Activated CD8-positive, alpha-beta memory T cell treated with anti-CD3 and anti-CD28 coated beads, Interleukin-2, amount 50 U/mL, for 24 hours (primary cell): Measurements from ENCODE around the gene PODNL1.
"Not testable (repeated sequence)": the region's sequence is repeated elsewhere in the genome, so short reads cannot be mapped to it uniquely, and the experiment has no call there.

Experiments
- DNase-seq: peaks from one replicate; pipeline ENCODE4 v3.0.0-alpha.2; 2020; ENCODE audit errors: extremely low read depth

Gene PODNL1

DNA sequence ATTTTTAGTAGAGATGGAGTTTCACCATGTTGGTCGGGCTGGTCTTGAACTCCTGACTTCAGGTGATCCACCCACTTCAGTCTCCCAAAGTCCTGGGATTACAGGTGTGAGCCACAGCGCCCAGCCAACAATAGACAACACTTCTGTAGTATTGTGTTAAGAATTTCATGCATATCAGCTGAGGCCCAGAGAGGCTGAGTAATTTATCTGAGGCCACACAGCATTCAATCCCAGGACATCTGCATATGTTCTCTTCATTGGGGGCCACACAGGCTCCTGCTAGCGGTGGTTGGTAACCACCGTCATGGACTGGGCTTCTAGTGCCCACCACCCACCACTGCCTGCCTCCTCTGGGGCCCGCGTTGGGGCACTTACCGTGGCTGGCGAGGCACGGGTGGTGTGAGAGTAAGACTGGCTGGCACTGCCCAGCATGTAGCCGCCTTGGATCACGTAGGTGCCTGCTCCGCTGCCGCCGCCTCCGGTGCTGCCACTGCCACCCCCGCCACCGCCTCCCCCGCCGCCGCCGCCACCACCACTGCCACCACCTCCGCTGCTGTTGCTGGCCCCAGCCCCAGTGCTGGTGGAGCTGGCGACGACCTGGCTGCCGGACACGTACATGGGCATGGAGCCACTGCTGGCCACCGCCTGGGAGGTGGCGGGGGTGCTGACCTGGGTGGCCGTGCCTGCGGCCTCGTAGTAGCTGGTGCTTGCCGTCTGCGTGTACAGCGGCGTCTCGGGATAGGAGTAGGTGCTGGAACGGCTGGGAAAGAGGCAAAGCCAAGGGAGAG lies 34.3 kb upstream of the PODNL1 start:
- DNase-seq, result no peak

DNA sequence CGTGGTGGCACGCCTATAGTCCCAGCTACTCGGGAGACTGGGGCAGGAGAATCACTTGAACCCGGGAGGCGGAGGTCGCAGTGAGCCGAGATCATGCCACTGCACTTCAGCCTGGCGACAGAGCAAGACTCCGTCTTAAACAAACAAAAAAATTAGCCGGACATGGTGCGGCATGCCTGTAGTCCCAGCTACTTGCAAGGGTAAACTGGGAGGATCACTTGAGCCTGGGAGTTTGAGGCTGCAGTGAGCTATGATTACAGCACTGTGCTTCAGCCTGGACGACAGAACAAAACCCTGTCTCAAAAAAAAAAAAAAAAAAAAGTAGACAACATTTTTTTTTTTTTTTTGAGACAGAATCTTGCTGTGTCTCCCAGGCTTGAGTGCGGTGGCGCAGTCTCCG lies 33.7 kb upstream of the PODNL1 start:
- DNase-seq, result not testable (repeated sequence)

DNA sequence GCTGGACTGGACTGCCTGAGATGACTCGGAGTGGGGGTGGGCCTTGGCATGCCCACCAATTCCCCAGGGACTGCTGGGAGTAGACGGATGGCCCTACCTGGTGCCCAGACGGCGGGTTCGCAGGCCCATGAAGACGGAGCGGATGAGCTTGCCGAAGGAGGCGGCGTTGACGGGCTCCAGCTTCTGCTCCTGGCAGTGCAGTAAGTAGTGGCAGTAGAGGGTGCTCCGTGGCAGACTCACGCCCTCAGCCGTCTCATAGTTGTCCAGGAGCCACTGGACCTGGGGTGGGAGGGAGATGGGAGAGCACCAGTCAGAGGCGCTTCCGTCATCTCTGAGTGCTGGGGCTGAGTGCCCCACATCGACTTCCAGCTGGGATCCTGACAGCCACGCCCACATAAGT lies 31.7 kb upstream of the PODNL1 start:
- DNase-seq, result no peak

DNA sequence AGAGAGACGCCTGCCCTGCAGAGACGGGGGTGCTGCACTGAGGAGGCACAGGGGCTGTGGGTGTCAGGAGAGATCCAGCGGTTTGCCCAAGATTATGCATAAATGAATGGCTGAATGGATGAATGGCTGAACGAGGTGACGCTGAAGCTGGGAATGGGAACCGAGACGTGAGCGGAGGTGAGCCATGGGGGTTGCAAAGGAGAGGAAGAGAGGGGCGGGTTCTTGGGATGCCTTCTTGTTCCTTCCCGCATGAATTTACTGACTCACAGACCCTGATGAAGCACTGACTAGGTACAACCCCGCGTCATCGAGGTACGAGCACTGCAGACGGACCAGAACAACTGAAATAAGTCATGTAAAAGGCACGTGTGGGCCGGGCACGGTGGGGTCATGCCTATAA lies 30.8 kb upstream of the PODNL1 start:
- no peak for DNase-seq

DNA sequence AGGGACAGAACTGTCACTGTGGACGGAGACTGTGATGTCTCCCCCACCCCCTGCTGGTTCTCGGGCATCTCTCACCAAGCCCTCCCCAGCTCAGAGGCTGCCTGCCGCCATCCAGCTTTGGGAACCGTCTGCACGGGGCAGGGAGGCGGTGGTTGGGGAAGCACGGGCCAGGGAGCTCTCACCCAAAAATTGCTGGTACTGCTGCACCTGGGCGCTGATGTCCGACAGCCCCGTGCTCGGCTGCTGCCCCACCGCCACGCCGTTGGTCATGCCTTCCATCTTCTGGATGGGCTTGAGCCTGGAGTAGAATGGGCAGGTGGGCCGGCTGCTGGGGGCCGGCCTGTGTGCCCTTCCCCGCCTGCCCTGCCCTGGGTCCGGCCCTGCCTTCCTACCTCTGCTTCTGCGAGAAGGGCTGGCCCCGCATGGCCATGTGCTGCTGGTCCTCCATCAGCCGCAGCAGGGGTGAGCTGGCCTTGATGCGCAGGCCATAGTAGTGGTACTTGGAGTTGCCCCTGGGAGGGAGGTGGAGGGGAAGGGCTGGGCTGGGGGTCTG lies 30.2 kb upstream of the PODNL1 start:
- no peak for DNase-seq

DNA sequence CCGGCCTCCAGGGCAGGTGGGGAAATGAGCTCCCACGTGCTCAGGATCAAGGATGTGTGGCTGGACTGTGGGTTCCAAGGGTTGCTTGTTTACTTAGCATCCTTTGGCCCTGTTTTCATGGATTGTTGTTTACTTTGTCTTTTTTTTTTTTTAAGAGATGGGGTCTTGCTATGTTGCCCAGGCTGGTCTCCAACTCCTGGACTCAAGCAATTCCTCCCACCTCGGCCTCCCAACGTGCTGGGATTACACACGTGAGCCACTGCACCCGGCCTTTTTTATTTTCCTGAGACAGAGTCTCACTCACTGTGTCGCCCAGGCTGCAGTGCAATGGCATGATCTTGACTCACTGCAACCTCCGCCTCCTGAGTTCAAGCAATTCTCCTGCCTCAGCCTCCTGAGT lies 29.0 kb upstream of the PODNL1 start:
- DNase-seq, result not testable (repeated sequence)

DNA sequence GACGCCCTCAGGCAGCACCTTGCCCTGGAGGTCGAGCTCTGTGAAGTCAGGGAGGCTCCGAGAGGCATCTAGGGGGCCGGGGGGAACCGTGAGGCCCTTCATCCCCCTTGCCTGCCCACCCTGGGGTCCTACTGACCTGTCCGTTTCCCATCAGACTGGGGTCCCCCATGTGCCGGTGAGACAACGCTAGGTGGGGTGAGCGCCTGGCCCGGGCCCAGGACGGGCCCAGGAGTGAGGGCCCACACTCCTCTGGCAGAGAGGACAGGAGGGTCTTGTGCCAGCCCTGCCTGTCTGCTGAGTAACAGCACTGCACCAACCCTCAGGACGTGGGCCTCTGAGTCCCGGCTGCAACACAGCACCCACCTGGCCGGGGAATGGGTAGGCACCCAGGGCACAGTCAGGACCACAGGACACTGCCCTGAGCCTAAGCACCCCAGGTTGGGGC lies 28.5 kb upstream of the PODNL1 start:
- DNase-seq, result no peak

DNA sequence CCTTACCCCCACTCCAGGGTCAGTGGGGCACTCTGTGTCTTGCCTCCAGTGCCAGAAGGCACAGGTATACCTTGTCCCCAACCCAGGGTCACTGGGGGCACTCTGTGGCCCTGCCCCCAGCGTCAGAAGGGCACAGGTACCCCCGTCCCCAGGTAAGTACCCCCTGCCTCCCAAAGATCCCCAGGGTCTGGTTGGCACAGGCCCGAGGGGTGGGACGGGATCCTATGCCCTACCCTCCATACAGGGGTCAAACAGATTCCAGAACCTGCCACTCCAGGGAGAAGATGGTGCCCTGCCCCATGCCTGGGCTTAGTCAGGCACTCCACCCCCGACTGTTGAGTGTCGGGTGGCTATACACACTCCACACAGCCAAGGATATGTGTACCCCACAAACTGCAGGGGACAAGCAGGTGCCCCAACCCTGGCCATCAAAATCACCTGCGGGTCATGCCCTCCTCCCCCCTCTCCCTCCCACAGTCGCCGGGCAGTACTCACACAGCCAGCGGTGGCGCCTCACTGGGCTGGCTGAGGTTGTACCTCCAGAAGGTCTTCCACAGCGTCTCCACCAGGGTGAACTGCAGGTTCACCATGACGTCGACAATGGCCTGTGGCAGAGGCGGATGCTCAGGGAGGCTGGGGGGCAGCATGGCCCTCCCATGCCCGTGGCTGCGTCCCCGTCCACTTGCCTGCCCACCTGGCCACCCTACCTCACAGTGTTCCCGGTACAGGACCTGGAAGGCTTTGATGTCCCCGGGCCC lies 27.9 kb upstream of the PODNL1 start:
- DNase-seq, result no peak

DNA sequence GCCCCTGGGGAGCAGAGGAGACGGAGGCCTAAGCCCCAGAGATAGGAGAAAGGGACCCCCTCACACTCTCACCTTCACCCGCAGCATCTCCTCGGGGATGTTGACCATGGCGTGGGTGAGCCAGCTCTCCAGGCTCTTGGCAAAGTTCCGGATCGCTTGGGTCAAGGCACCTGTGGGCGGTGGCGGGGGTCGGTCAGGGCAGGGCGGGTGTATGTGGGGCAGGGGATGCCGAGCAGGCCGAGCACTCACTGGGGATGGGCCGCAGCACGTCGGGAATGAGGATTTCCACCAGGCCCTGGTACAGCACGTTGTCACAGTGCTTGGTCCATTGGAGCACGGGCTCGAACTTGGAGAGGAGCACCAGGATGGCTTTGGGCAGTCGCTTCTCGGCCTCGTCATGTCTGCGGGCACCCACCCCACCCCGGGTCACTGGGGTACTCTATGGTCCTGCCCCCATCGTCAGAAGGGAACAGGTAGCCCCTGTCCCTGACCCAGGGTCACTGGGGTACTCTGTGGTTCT lies 27.2 kb upstream of the PODNL1 start:
- DNase-seq, result no peak

DNA sequence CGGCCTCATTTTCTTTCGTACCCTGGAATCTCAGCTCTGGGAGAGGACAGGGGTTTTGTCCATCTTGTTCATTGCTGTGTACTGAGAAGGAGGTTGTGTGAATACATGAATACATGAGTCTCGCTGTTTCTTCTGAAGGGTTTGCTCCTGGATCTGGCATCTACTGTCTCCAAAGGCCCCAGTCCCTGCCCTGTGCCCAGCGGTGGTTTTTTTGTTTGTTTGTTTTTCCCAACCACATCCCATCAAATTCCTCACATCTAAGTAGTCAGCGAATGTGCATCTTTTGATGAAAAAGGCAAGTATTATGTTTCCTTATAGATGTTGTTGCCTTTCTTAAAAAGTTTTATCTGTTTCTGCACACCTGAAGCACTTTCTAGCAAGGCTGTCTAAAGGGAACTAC lies 26.6 kb upstream of the PODNL1 start:
- DNase-seq, result no peak

DNA sequence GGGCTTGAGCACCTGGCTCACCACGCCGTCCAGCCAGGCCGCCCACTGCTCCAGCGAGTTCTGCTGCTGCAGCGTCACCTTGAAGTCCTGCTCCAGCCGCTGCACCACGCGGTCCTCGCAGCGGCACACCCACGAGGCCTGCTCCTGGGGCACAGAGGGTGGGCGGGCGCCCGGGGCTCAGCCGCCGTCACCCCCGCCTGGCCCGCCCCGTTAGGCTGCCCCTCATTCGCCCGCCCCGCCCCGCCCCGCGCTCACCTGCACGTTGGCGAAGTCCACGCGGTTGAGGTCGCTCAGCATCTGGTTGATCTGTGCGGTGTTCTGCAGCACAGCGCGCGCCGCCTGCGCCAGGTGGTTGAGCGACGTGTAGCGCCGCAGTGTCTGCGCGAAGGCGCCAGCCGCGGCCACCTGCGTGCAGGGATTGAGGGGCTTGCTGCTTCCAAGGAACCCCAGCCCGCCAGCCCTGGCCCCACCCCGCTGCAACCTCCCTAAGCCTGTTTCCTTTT lies 25.4 kb upstream of the PODNL1 start:
- DNase-seq, result no peak

DNA sequence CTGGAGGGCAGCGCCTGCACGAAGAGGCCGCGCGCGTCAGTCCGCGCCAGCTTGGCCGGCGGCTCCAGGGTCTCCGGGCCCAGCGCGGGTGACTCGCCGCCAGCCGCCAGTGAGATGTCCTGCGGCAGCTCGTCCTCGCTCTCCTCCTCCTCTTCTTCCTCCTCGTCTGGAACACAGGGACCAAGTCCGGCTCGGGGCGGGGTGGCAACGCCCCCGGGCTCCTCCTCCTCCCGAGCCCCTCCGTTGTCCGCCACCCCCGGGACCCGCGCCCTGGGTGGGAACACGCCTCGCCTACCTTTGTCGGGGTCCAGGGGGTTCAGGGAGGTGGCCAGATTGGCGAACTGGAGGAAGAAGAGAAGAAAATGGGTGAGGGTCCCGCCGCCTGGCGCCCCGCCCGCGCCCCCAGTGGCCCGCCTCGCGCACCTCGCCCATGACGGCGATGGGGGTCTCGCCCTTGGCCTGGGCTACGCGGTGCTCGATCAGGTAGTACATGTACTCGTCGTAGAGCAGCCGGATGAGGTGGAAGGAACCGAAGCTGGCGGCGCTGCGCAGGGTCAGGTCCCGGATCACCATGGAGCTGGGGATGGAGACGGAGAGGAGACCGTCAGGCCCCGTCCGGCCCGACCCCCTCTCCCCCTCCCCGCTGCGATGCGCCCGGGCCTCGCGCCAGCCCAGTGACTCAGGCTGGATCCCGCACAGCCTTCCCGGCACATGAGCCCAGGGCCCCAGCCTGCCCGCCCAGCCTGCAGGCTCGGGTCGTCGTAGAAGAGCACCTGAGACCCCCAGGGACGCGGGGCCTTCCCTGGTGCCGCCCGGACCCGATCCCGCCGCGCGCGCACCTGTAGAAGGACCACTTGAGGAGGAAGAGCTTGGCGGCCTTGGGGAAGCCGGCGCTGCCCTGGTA lies 24.7 kb upstream of the PODNL1 start:
- DNase-seq, result no peak

DNA sequence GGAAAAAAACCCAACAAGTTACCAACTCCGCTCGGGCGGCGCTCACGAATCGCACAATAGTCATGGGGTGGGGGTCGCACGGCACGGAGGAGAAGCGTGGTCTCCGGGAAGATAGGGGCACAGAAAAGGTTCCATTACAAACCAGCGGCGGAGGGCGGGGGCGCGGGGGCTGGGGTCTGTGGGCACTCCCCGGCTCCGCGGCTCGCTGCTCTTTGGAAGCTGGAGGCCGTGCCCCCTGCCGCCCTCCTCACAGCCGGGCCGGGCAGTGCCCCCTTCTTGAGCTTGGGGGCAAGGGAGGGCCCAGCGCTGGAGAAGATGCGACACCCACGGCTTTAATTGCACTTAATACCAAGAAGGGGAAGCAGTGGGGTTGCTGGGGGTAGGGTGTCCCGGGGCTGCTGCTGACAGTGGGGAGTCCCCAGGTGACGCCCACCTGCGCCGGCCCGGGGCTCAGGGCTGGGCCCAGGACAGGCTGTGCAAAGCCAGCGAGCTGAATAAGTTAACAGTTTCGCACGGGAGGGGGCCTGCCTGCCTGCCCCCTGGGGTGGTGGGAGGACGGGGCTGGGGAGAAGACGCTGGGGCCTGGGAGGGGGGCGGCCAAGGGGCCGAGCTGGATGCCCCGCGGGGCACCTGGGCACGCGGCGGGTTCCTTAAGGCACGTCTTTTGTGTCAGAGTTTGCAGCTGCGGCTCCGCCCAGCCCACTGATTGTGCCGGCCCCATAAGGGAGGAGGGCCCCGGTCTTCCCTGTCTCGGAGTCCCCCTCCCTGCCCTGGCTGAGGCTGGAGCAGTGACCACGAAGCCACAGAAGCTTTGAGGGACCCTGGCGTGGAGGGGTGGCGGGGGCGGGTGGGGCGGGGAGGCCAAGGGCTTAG lies 23.8 kb upstream of the PODNL1 start:
- DNase-seq, result no peak

DNA sequence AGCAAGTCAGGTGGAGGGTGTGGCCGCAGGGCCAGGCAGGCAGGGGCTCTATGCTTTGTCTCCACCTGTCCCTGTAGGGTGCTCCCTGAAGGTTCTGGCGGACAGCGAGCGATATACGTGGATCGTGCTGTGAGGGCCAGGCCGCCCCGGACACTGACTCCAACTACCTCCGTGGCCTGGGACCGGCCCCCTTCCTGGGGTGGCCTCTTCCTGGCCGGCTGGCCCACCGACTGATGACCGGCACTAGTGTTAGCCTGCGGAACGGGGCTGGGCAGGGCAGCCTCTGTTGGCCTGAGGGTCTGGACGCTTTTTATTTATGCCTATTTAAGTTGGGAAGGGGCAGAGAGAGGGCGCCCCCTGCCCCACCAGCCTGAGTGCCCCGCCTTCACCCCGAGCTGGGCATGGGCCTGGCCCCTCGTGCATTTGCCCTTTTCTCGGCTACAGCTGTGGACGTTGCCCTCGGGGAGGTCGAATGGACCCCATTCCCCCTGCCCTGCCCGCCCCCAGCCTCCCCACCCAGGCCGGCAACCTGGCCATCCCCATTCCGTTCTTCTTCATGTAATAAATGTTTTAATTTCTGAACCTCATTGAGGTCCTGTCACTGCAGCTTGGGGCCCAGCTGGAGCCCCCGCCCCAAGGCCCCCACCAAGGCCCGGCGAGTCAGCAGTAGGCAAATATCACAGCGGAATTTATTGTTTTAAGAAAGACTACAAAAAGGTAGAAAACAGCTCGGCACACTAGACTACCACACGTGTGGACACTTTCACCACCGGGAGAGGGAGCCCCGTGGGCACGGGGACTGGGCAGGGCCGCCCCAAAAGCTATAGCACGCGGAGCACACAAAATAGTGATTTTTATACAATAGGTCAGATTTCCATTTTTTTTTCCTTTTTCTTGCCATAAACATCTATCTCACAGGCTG lies 22.9 kb upstream of the PODNL1 start:
- no peak for DNase-seq

DNA sequence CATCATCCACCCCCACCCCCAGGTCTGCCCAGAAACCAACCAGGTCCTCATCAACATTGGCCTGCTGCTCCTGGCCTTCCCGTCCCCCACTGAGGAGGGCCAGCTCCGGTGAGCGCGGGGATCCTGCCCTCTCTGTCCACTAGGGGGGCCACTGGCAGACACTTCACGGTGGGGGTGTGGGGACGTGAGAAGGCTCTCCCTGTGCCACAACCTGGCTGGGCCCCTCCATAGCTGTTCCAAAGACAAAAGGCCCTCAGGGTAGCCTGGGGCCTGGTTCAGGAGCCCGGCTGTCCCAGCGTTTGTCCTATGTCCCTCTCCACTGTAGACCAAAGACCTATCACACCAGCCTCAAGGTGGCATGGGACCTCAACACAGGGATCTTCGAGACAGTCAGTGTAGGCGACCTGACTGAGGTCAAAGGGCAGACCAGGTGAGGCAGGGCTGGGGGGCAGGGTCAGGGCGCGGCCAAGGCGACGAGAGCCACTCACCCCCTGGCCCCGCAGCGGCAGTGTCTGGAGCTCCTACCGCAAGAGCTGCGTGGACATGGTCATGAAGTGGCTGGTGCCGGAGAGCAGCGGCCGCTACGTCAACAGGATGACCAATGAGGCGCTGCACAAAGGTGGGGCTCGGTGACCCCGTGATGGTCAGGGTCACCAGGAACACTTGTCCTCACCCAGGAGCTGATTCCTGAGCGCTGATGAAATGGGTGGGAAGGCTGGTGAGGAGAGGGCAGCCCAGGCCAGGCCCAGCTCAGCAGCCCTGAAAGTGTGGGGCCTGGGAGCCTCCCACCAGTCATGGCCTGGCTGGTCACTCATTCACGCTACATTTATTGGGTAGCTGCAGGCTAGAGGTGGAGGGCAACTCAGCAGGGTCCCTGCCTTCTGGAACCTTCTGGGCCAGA lies 22.0 kb upstream of the PODNL1 start:
- DNase-seq, result no peak

DNA sequence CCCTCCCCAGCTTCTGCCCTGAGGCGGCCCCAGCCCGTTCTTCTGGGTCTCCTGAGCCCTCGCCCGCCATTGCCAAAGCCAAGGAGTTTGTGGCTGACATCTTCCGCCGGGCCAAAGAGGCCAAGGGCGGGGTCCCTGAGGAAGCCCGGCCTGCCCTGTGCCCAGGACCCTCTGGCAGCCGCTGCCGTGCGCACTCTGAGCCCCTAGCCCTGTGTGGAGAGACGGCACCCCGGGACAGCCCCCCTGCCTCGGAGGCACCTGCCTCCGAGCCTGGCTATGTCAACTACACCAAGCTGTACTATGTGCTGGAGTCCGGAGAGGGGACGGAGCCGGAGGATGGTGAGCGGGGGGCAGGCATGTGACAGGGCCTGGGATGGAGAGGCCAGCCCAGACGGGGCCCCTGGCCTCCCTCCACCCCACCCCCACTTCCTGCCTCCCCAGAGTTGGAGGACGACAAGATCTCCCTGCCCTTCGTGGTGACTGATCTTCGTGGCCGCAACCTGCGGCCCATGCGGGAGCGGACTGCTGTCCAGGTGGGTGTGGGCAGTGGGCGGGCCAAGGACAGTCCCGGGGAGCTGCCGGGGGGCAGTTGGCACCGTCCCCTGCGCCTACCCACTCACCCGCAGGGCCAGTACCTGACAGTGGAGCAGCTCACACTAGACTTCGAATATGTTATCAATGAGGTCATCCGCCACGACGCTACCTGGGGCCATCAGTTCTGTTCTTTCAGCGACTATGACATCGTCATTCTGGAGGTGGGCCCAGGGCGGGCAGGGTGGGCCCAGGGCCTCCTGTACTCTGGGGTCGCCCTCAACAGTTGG lies 21.1 kb upstream of the PODNL1 start:
- no peak for DNase-seq

DNA sequence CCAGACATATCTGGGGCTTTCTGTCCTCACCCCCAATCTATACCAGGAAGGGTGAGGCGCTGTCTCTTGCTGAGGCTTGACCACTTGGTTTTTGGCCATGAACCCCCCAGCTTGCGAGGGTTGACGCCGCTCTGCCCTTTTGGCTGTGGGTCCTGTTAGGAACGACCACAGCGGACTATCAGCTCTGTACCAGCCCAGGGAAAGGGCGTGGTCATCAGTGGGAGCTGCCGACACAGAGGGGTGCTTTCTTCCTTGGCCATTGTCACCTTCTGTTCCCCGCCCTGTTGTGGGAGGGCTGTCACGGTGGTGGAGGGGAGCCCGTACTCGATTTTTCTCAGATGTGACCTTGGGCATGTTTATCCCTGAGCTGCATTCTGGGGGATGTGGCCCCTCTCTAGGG lies 19.8 kb upstream of the PODNL1 start:
- DNase-seq, result no peak
